ENCODE results near the gene MAGI2. TPM values are rescaled to one million over a fixed set of nuclear protein-coding genes. Genes with fewer than 3 reads are reported as not detected.

Gene MAGI2
- total and polyA plus RNA-seq, 2 experiments from 2014 or later = 10.4 to 26.4 TPM

GRCh38 chr7:78179211-78179610, 1274.3 kb downstream of the MAGI2 start:
- Histone ChIP-seq H3K27me3 (ENCODE audit: insufficient read depth) (no peaks in the 10 kb centered on the region), H3K27ac (ENCODE audit: low read depth) (no peak overlapping the region), H3K4me2 (no peak overlapping the region), H3K4me3 (no peak overlapping the region), H3K4me1 (ENCODE audit: insufficient read depth) (no peaks in the 10 kb centered on the region), H4K20me1 (replicated peaks; ENCODE audit: insufficient read depth) (no peaks in the 10 kb centered on the region), H3K9me2 (ENCODE audit: insufficient read depth) (no peaks in the 10 kb centered on the region; the same call in none of the 2 replicates), H3F3A (replicated peaks; ENCODE audit: low read depth) (no peaks in the 10 kb centered on the region), H3K36me3 (ENCODE audit: insufficient read depth) (no peaks in the 10 kb centered on the region), H2AFZ (no peak overlapping the region), H3K79me2 (replicated peaks; ENCODE audit: insufficient read depth) (no peaks in the 10 kb centered on the region)
- no peak overlapping the region for H3K27ac Mint-ChIP-seq
- H3K27me3 Mint-ChIP-seq (ENCODE audit: insufficient read depth, low read depth, poor library complexity) = no peaks in the 10 kb centered on the region
- H3K36me3 Mint-ChIP-seq (ENCODE audit: low read depth) = no peaks in the 10 kb centered on the region
- TF ChIP-seq CREB1 (CRISPR knock-in tag; IDR thresholded peaks at IDR 0.05; ENCODE audit: low read depth) (no peak), EZH2 (IDR thresholded peaks at IDR 0.05; ENCODE audit: low read depth, unreplicated experiment) (no peak), JUNB (IDR thresholded peaks at IDR 0.05; ENCODE audit: unreplicated experiment) (no peak), NANOG (IDR thresholded peaks at IDR 0.05; ENCODE audit: borderline replicate concordance) (no peak), ZNF331 (CRISPR knock-in tag; IDR thresholded peaks at IDR 0.05; ENCODE audit: low read depth) (no peak), ZNF114 (CRISPR knock-in tag; IDR thresholded peaks at IDR 0.05) (no peak), STAT1 (IDR thresholded peaks at IDR 0.05; ENCODE audit: unreplicated experiment) (no peak), POLR2AphosphoS5 (IDR thresholded peaks at IDR 0.05; ENCODE audit: low read depth) (no peak), EZH2phosphoT487 (IDR thresholded peaks at IDR 0.05; ENCODE audit: unreplicated experiment) (no peak)
- TF ChIP-seq, protein P1, sequence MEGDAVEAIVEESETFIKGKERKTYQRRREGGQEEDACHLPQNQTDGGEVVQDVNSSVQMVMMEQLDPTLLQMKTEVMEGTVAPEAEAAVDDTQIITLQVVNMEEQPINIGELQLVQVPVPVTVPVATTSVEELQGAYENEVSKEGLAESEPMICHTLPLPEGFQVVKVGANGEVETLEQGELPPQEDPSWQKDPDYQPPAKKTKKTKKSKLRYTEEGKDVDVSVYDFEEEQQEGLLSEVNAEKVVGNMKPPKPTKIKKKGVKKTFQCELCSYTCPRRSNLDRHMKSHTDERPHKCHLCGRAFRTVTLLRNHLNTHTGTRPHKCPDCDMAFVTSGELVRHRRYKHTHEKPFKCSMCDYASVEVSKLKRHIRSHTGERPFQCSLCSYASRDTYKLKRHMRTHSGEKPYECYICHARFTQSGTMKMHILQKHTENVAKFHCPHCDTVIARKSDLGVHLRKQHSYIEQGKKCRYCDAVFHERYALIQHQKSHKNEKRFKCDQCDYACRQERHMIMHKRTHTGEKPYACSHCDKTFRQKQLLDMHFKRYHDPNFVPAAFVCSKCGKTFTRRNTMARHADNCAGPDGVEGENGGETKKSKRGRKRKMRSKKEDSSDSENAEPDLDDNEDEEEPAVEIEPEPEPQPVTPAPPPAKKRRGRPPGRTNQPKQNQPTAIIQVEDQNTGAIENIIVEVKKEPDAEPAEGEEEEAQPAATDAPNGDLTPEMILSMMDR (conservative IDR thresholded peaks at IDR 0.05; ENCODE audit: low read depth in 2 of 2) = no peak
- TF ChIP-seq, protein P2, sequence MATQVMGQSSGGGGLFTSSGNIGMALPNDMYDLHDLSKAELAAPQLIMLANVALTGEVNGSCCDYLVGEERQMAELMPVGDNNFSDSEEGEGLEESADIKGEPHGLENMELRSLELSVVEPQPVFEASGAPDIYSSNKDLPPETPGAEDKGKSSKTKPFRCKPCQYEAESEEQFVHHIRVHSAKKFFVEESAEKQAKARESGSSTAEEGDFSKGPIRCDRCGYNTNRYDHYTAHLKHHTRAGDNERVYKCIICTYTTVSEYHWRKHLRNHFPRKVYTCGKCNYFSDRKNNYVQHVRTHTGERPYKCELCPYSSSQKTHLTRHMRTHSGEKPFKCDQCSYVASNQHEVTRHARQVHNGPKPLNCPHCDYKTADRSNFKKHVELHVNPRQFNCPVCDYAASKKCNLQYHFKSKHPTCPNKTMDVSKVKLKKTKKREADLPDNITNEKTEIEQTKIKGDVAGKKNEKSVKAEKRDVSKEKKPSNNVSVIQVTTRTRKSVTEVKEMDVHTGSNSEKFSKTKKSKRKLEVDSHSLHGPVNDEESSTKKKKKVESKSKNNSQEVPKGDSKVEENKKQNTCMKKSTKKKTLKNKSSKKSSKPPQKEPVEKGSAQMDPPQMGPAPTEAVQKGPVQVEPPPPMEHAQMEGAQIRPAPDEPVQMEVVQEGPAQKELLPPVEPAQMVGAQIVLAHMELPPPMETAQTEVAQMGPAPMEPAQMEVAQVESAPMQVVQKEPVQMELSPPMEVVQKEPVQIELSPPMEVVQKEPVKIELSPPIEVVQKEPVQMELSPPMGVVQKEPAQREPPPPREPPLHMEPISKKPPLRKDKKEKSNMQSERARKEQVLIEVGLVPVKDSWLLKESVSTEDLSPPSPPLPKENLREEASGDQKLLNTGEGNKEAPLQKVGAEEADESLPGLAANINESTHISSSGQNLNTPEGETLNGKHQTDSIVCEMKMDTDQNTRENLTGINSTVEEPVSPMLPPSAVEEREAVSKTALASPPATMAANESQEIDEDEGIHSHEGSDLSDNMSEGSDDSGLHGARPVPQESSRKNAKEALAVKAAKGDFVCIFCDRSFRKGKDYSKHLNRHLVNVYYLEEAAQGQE (IDR thresholded peaks at IDR 0.05; ENCODE audit: unreplicated experiment) = no peak
- TF ChIP-seq, protein P3, sequence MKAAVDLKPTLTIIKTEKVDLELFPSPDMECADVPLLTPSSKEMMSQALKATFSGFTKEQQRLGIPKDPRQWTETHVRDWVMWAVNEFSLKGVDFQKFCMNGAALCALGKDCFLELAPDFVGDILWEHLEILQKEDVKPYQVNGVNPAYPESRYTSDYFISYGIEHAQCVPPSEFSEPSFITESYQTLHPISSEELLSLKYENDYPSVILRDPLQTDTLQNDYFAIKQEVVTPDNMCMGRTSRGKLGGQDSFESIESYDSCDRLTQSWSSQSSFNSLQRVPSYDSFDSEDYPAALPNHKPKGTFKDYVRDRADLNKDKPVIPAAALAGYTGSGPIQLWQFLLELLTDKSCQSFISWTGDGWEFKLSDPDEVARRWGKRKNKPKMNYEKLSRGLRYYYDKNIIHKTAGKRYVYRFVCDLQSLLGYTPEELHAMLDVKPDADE (IDR thresholded peaks at IDR 0.05) = no peak
- TF ChIP-seq, protein P4, sequence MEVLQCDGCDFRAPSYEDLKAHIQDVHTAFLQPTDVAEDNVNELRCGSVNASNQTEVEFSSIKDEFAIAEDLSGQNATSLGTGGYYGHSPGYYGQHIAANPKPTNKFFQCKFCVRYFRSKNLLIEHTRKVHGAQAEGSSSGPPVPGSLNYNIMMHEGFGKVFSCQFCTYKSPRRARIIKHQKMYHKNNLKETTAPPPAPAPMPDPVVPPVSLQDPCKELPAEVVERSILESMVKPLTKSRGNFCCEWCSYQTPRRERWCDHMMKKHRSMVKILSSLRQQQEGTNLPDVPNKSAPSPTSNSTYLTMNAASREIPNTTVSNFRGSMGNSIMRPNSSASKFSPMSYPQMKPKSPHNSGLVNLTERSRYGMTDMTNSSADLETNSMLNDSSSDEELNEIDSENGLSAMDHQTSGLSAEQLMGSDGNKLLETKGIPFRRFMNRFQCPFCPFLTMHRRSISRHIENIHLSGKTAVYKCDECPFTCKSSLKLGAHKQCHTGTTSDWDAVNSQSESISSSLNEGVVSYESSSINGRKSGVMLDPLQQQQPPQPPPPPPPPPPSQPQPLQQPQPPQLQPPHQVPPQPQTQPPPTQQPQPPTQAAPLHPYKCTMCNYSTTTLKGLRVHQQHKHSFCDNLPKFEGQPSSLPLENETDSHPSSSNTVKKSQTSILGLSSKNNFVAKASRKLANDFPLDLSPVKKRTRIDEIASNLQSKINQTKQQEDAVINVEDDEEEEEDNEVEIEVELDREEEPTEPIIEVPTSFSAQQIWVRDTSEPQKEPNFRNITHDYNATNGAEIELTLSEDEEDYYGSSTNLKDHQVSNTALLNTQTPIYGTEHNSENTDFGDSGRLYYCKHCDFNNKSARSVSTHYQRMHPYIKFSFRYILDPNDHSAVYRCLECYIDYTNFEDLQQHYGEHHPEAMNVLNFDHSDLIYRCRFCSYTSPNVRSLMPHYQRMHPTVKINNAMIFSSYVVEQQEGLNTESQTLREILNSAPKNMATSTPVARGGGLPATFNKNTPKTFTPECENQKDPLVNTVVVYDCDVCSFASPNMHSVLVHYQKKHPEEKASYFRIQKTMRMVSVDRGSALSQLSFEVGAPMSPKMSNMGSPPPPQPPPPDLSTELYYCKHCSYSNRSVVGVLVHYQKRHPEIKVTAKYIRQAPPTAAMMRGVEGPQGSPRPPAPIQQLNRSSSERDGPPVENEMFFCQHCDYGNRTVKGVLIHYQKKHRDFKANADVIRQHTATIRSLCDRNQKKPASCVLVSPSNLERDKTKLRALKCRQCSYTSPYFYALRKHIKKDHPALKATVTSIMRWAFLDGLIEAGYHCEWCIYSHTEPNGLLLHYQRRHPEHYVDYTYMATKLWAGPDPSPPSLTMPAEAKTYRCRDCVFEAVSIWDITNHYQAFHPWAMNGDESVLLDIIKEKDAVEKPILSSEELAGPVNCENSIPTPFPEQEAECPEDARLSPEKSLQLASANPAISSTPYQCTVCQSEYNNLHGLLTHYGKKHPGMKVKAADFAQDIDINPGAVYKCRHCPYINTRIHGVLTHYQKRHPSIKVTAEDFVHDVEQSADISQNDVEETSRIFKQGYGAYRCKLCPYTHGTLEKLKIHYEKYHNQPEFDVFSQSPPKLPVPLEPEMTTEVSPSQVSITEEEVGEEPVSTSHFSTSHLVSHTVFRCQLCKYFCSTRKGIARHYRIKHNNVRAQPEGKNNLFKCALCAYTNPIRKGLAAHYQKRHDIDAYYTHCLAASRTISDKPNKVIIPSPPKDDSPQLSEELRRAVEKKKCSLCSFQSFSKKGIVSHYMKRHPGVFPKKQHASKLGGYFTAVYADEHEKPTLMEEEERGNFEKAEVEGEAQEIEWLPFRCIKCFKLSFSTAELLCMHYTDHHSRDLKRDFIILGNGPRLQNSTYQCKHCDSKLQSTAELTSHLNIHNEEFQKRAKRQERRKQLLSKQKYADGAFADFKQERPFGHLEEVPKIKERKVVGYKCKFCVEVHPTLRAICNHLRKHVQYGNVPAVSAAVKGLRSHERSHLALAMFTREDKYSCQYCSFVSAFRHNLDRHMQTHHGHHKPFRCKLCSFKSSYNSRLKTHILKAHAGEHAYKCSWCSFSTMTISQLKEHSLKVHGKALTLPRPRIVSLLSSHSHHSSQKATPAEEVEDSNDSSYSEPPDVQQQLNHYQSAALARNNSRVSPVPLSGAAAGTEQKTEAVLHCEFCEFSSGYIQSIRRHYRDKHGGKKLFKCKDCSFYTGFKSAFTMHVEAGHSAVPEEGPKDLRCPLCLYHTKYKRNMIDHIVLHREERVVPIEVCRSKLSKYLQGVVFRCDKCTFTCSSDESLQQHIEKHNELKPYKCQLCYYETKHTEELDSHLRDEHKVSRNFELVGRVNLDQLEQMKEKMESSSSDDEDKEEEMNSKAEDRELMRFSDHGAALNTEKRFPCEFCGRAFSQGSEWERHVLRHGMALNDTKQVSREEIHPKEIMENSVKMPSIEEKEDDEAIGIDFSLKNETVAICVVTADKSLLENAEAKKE (CRISPR knock-in tag; IDR thresholded peaks at IDR 0.05) = no peak
- DNase-seq (ENCODE audit: low spot score) (no peak), ATAC-seq (no peak)
- H3K9me3 Mint-ChIP-seq = no peaks in the 10 kb centered on the region
- no peak overlapping the region for H3K4me3 Mint-ChIP-seq
- H3K4me1 Mint-ChIP-seq = peaks cover 16% of the 10 kb centered on the region
